ENCODE results near the gene CTNND2.
"Not testable (repeated sequence)": the region's sequence is repeated elsewhere in the genome, so short reads cannot be mapped to it uniquely, and the experiment has no call there.

CTNND2 gene

DNA sequence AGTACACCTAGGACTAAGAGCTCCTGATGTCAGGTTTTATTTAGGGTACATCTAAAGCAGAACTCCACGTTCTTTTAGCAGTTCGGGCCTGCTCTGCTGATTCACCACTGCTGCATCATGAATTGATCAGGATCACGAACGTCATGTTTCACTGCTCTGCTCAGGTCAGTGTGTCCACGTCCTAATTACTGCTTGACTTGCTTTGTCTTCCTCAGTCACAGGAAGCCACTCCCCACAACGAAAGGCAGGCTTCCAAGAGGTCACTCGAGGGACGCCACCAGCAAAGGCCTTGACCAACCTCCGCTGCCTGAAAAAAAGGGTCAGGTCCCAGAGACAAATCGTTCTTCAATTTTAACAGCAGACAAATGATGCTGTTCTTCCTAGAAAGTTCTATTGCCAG, 40.3 kb downstream of the CTNND2 start:
- DNase-seq (ENCODE audit: low read depth) = no peak

DNA sequence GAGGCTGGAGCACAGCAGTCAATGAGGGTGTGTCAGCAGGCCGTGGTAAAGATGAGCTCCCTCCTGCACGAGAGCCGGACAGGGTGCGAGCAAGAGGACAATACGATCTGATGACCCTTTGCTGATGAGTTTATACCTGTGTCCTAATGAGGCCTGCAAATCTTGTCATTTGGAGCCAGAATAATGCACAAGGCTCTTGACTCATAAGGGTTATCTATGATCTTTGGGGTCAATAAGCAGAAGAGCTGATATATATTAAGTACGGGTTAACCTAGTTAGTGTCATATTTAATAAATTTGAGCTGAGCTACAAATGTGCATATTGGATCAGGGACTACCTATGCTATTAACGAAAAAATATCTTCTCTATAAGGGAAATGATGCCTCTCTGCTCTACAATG, 46.9 kb downstream of the CTNND2 start:
- DNase-seq (ENCODE audit: low read depth) = no peak

DNA sequence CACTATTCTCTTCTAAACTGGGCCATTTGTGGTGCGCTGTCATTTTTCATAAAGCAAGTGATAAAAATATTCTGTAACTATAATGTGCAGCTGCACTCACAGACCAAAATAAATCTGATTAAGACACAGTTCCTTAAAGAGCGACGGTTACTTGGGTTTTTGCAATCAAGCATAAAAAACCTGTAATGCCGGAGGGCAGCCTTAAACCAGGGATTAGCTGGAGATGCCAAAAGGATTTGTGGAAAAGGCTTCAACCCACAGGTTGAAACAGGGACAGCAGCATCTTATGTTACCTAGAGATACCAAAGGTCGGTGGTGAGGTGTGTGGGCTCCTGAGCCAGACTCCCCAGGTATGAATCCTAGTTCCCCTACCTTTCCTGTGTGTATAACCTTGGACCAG, 49.3 kb downstream of the CTNND2 start:
- DNase-seq (ENCODE audit: low read depth) = no peak

- DNase-seq (ENCODE audit: low read depth) = no peak
These were observed 50.5 kb downstream of the CTNND2 start for GRCh38 chr5:11853796-11854195.

GRCh38 chr5:11853140-11853539, 51.1 kb downstream of the CTNND2 start:
- no peak for DNase-seq (ENCODE audit: low read depth)

- DNase-seq (ENCODE audit: low read depth) = no peak
These were observed 51.5 kb downstream of the CTNND2 start for GRCh38 chr5:11852717-11853087.

DNA sequence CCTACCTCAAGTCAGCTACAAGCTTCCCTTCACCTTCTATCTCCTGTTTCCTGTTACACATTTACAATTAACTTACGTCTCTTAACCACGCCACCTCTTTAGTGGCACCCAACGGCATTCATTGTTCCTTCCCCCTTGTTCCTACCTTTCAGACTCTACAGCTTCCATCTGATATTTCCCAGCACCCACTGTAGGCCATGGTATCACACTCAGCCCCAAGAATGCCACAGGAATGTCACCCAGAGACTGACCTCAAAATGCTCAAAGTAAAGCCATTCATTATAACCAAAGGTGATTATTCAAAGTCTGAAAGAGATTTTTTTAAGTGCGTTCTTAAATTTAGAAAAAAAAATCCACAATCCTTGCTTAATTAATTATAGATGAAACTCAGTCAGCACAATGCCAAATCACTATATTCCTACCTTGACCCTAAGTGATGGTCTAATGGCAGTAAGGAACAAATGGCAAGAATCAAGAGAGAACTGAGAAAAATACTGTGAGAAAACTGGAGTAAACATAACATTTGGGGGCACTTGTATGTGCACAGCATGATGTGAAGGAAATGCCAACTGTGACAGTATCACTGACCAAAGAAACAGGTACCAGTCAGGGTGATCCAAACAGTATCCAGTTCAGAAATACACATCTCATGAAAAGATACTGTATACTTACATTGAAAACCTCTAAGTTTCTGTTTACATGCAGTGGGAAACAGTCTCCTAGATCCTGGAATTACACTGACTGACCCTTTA, 52.1 kb downstream of the CTNND2 start:
- DNase-seq (ENCODE audit: low read depth) = no peak

GRCh38 chr5:11851416-11851815, 52.8 kb downstream of the CTNND2 start:
- no peak for DNase-seq (ENCODE audit: low read depth)

GRCh38 chr5:11828566-11828965, 75.7 kb downstream of the CTNND2 start:
- DNase-seq (ENCODE audit: low read depth) = not testable (repeated sequence)

DNA sequence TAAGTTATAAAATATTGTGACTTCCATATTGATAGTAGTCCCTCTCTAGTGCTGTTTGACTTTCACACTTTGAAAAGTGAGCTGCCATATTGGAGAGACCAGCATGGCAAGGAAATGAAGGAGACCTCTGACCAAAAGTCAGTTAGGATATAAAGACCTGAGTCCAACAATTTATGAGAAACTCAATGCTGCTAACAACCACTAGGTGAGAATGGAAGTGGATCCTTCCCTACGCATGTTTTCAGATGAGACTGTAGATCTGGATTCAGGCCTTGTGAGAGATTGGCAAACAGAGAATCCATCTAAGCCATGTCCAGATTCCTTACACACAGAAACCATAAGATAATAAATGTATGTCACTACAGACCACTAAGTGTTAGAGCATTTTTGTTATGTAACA, 81.6 kb downstream of the CTNND2 start:
- DNase-seq (ENCODE audit: low read depth) = no peak

GRCh38 chr5:11815916-11816315, 88.3 kb downstream of the CTNND2 start:
- no peak for DNase-seq (ENCODE audit: low read depth)

DNA sequence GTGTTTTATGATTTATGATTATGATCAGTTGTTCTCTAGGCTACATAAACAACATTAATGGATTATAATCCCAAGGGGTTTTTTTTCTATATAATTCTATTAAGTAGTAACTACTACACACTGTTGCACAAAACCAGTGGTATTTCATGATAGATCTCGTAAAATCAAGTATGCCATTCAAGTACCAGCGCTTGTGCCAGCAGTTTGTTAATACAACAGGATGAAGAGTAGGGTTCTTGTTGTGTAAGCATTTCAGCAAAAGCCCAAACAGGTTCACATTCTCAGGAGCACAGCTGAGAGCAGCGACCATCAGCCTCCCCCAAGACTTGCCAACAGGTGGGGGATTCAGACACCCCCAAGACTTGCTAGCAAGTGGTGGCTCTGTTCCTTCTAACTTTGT, 88.8 kb downstream of the CTNND2 start:
- DNase-seq (ENCODE audit: low read depth) = no peak

GRCh38 chr5:11814373-11814772, 89.9 kb downstream of the CTNND2 start:
- DNase-seq (ENCODE audit: low read depth) = no peak

DNA sequence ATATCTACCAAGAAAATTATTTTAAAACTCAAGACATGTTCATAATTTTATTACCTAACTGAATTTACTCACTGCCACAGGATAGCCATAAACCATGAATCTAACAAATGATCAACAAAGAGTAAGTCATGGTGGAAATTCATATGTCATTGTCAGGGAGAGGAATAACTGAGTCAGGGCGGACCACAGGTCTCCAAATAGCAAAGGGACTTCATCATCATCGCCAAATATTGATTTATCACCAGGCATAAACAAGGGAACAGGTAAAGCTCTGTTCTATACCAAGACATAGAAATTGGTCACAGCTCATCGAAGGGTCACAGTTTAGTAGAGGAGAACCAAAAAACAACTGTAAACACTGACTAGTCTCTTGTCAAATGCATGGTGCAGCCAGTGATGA, 94.8 kb downstream of the CTNND2 start:
- no peak for DNase-seq (ENCODE audit: low read depth)

DNA sequence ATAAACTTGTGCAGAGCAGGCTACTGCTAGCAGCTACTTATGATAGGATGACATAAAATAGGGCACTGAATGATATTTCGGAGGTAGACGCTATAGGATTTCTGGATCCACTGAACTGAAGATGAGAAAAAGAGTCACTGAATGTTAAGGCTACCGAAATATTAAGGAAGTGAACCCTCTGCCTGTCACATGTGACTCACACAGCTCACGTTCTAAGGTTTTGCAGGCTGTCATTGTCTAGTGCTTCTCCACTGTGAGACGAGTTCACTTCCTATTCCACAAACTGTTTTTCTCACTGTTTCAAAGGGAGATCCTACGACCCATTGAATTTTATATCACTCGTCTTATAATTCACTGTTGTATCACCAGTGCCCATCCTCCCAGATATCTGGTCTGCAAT, 100.8 kb downstream of the CTNND2 start:
- no peak for DNase-seq (ENCODE audit: low read depth)

DNA sequence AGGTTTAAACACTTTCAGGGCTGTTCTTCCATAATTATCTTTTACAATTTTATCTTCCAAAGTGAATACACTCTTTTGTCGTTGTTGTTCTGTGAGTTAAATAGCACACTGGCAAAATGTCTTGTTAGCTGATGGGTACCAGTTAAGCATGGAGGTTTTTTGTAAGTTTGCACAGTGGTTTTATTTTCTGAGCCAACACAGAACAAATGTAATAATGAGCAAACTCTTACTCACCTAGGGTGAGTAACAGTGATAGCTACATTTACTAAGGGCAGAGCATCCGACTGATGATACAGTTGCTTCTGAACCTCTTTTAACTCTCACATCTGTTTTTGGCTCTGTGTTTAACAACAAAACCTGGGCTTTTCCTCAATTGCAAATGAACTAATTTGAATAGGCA, 103.2 kb downstream of the CTNND2 start:
- no peak for DNase-seq (ENCODE audit: low read depth)

GRCh38 chr5:11797132-11797531, 107.1 kb downstream of the CTNND2 start:
- no peak for DNase-seq (ENCODE audit: low read depth)

- no peak for DNase-seq (ENCODE audit: low read depth)
These were observed 110.8 kb downstream of the CTNND2 start for GRCh38 chr5:11793396-11793795.

DNA sequence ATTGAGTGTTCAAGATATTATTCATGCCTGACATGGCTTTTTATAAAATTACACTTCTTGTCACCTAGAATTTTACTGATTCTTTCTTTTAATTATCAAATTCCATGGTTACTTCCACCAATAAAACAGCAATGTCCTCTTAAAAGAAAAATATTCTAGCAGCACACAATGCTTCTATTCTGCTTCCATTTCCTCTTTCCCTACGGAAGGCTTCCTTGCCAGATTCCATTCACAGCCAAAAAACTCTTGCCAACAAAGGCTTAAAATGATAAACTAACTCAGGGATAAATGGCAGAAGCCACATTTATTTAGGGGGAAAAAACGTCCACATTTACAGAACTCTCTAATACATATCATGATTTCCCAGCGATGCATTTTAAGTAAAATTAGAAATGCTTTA, 111.6 kb downstream of the CTNND2 start:
- DNase-seq (ENCODE audit: low read depth) = no peak

- no peak for DNase-seq (ENCODE audit: low read depth)
These were observed 112.5 kb downstream of the CTNND2 start for GRCh38 chr5:11791792-11792191.

DNA sequence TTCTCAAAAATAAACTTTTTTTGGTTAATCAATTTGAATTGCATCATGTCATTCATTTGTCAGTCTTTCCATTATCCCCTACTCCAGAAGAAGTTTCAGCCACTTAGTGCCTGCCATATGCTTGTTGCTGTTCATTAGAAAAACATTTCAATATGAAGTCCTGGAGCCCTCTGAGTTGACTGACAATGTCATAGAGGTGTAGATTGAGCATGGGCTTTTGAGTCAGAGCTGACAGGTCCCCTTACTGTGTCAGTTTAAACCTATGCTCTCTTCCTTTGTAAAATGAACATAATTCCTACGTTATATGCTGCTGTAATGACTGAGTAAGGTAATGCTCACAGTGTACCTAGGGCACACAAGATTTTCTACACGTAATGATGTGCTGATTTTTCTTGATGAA, 114.0 kb downstream of the CTNND2 start:
- DNase-seq (ENCODE audit: low read depth) = no peak

DNA sequence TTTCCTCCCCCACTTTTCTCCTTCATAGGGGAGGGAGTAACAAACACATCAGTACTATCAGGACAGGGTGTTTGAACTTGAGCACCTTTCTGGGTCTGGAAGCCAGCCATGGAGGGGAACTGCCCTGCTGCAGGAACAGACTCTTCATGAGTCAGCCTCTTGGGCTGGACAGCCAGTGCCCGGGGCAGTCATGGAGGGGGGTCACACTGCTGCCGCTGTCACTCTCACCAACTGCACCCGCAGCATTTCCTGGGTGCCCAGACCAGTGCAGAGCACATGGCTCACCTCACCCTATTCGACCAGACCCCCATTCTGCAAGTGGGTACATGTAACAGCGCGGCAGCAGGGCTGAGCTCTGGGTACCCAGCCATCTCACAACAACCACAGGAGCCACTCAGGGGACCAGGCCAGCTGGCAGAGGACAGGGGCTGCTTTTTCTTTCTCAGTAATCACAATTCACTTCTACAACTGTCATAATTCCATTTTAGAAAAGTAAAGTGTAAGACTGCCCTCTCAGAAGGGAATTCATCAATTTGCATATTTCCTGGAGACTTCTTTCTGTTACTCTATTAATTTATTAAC, 118.4 kb downstream of the CTNND2 start:
- DNase-seq (ENCODE audit: low read depth) = no peak

DNA sequence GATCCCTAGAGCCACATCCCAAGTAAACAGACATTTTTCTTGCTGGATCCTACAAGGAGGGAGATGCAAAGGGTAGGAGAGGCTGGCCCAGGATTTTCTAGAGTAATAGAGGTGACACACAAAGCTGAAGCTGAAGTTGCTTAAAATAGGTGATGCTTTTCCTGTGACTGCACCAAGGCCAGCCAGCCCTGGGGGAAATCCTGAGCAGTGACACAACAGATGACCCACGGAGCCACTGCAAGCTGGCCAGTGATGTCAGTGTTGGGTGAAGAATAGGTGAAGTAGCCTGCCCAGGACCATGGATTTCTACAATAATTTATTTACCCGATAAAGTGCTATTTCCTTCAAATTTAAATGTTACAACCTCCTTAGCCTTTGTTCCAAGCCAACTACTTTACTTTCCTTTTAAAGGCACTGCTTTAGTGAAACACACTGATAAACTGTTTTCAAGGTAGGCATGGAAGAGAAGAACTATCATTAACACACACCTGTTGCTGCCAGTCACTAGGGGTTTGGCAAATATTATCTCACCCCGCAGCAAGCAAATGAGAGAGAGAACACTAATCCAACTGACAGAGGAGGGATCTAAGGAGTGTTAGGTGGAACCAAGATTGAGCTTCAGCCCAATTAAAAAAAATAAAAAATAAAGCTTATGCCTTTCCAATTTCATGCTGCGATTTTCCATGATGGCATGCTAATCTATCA, 123.5 kb downstream of the CTNND2 start:
- DNase-seq (ENCODE audit: low read depth) = no peak

GRCh38 chr5:11777096-11777495, 127.2 kb downstream of the CTNND2 start:
- DNase-seq (ENCODE audit: low read depth) = no peak

Data from HS-27A (cell line).